Kidney (tissue), 14 donors: ENCODE measurements around the gene SH3PXD2A. TPM values are rescaled to one million over a fixed set of nuclear protein-coding genes. Genes with fewer than 3 reads are reported as not detected.

Experiments used
- DNase-seq, 5 donors: peaks; one replicate each; pipeline ENCODE4 v3.0.0-alpha.2; 2013 to 2020
- FAIRE-seq: peaks from 2 replicates; lab custom pipeline; 2012; peaks lifted over from hg19 to GRCh38; lab: Jason Lieb, UNC
- H3K27ac ChIP-seq, 2 donors: one replicate each; pipeline ENCODE4 v1.7.0; 2013; ENCODE audit warnings: low read depth in 2 of 2, low read length in 2 of 2, inconsistent platforms in 1 of 2
- H3K27me3 ChIP-seq: one replicate; pipeline ENCODE4 v1.7.1; 2013; ENCODE audit warnings: low read length, inconsistent platforms; ENCODE audit not compliant: control insufficient read depth, insufficient read depth
- H3K36me3 ChIP-seq, 3 donors: one replicate each; pipeline versions ENCODE4 v1.7.0 to v1.7.1; 2013; ENCODE audit warnings: low read length in 3 of 3, control low read depth in 1 of 3, inconsistent platforms in 1 of 3; ENCODE audit not compliant: insufficient read depth in 3 of 3, control insufficient read depth in 2 of 3
- H3K4me1 ChIP-seq, 3 donors: one replicate each; pipeline versions ENCODE4 v1.7.0 to v1.7.1; 2013; ENCODE audit warnings: low read length in 3 of 3, inconsistent platforms in 1 of 3, low read depth in 1 of 3; ENCODE audit not compliant: control insufficient read depth in 2 of 3, insufficient read depth in 2 of 3
- H3K4me3 ChIP-seq, 3 donors: one replicate each; pipeline versions ENCODE4 v1.7.0 to v1.8.1; 2013; ENCODE audit warnings: low read length in 3 of 3, control low read depth in 1 of 3, inconsistent platforms in 1 of 3
- H3K9ac ChIP-seq, 3 donors: one replicate each; pipeline versions ENCODE4 v1.7.0 to v1.7.1; 2013; ENCODE audit warnings: low read length in 3 of 3, control low read depth in 1 of 3, inconsistent platforms in 1 of 3
- H3K9me3 ChIP-seq, 3 donors: one replicate each; pipeline versions ENCODE4 v1.7.0 to v1.7.1; 2013; ENCODE audit warnings: low read length in 3 of 3, control low read depth in 1 of 3, inconsistent platforms in 1 of 3; ENCODE audit not compliant: control insufficient read depth in 2 of 3, insufficient read depth in 1 of 3
- intact Hi-C: fragments of 100-400 bp; cut with DNase I; formaldehyde crosslinking; loops from one replicate; pipeline ENCODE4 v1.11.1; 2022
- polyA plus RNA-seq: library from polyadenylated mRNA; stranded (reverse); fragments of 350-450 nt; fragmentation: Illumina TruSeq; extraction: RNeasy Lipid Tissue Mini Kit (QIAGEN cat#74804); gene quantifications from one replicate; pipeline ENCODE4 v1.2.3, GENCODE V29; 2014; ENCODE audit warnings: low read depth, low replicate concordance; ENCODE audit not compliant: insufficient read depth
- total RNA-seq: library from RNA; stranded (reverse); fragmentation: NEBNext Ultra II Directional; extraction: Animal tissue kit (Norgen Biotek cat#: 25700); gene quantifications from one replicate; pipeline ENCODE4 v1.2.1, GENCODE V29; 2021
- TF ChIP-seq, protein P1 (sequence below): IDR thresholded peaks from 3 replicates; pipeline ENCODE4 v1.5.1; 2012; ENCODE audit warnings: mild to moderate bottlenecking, moderate library complexity, borderline replicate concordance; ENCODE audit not compliant: insufficient read depth; ENCODE audit errors: extremely low read depth
- donor health status: control.
- donor health status: control.
- donor health status: control.
- donor health status: control.
- donor health status: control.
- donor health status: DM: yes; HTN: yes; CAD: no.
- donor health status: Normal renal cell carcinoma (clear cell type).

The SH3PXD2A gene
- total and polyA plus RNA-seq, 2 donors from 2014 or later = 2.4 to 20.1 TPM

GRCh38 chr10:103690281-103690680 is 165.1 kb downstream of the SH3PXD2A start:
- intact Hi-C loops = no loop called here
- no peak for DNase-seq
- Histone ChIP-seq H3K27ac (no peak overlapping the region), H3K27me3 (peaks cover 6% of the 10 kb centered on the region), H3K36me3 (no peaks in the 10 kb centered on the region), H3K4me3 (no peak overlapping the region), H3K9me3 (no peaks in the 10 kb centered on the region), H3K9ac (no peak overlapping the region), H3K4me1 (peaks cover 4 to 6% (median 6%) of the 10 kb centered on the region in 3 donors)
- FAIRE-seq = no peak
- TF ChIP-seq, protein P1, sequence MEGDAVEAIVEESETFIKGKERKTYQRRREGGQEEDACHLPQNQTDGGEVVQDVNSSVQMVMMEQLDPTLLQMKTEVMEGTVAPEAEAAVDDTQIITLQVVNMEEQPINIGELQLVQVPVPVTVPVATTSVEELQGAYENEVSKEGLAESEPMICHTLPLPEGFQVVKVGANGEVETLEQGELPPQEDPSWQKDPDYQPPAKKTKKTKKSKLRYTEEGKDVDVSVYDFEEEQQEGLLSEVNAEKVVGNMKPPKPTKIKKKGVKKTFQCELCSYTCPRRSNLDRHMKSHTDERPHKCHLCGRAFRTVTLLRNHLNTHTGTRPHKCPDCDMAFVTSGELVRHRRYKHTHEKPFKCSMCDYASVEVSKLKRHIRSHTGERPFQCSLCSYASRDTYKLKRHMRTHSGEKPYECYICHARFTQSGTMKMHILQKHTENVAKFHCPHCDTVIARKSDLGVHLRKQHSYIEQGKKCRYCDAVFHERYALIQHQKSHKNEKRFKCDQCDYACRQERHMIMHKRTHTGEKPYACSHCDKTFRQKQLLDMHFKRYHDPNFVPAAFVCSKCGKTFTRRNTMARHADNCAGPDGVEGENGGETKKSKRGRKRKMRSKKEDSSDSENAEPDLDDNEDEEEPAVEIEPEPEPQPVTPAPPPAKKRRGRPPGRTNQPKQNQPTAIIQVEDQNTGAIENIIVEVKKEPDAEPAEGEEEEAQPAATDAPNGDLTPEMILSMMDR = no peak

DNA sequence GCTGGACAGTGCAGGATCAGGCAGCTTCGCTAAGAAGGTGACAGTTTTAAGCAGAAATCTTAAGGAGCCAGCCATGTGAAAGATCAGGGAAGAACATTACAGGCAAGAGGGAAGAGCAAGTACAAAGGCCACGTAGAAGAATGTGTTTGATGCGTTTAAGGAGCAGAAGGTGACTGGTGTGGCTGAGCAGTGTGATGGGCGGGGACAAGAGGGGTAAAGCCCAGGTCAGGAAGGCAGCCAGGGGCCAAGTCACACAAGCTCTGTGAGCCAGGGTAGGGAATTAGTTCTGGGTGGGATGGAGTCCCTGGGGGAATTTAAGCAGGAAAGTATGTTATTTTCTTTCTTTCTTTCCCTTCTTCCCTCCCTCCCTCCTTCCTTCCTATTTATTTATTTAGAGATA is 166.9 kb downstream of the SH3PXD2A start:
- TF ChIP-seq, protein P1 = no peak
- FAIRE-seq (no peak), DNase-seq (peak in 1 of 5 donors; percentile 39)
- H3K4me1 ChIP-seq = peaks cover 1 to 6% (median 4%) of the 10 kb centered on the region in 3 donors
- no peak overlapping the region for H3K9ac ChIP-seq
- H3K36me3 ChIP-seq = no peaks in the 10 kb centered on the region
- H3K27ac ChIP-seq = no peak overlapping the region
- no peaks in the 10 kb centered on the region for H3K9me3 ChIP-seq
- H3K27me3 ChIP-seq = peaks cover 2% of the 10 kb centered on the region
- intact Hi-C loops = loop anchor here (5.0 kb wide), 1 partner anchor 86 kb away; no protein-coding TSS in a partner anchor
- no peak overlapping the region for H3K4me3 ChIP-seq

DNA sequence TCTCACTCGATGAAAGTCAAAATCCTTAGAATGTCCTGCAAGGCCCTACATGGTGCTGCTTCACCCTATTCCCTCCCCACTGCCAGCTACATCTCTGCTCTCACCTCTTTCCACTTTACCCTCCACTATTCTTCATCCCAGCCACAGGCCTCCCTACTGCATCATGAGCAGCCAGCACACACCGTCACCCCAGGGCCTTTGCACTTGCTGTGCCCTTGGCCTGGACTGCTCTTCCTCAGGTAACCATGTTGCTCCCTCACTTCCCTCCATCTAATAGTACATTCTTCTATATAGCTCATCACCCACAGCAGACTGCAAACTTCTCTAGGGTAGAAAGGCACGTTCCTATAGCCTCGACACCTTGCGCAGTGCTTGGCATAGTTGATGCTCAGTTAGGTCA is 167.7 kb downstream of the SH3PXD2A start:
- Histone ChIP-seq H3K27ac (no peak overlapping the region), H3K9me3 (no peaks in the 10 kb centered on the region), H3K4me3 (no peak overlapping the region), H3K27me3 (no peaks in the 10 kb centered on the region), H3K4me1 (peaks cover 0 to 6% (median 4%) of the 10 kb centered on the region in 3 donors), H3K9ac (no peak overlapping the region), H3K36me3 (no peaks in the 10 kb centered on the region)
- TF ChIP-seq, protein P1 = no peak
- intact Hi-C loops = loop anchor here (5.0 kb wide), 1 partner anchor 85 kb away; no protein-coding TSS in a partner anchor
- no peak for DNase-seq
- FAIRE-seq = no peak

DNA sequence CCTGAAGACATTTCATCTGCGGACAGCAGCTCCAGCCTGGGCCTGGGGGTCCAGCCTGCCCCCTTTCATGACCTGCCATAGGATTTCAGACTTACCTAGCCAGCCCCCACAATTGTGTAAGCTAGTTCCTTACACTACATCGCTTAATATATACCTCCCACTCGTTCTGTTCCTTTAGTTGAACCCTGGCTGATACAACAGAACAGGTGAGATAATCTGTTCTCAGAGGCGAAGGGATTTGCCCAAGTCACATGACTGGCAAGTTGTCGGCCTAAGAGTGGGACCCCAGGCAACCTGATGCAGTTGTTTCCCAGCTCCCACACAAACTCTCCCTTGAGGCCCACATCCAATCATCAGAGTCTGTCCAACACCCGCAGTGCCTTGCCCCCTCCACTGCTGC is 168.2 kb downstream of the SH3PXD2A start:
- FAIRE-seq = no peak
- Histone ChIP-seq H3K27ac (no peak overlapping the region), H3K4me3 (no peak overlapping the region), H3K4me1 (peaks cover 0 to 6% (median 4%) of the 10 kb centered on the region in 3 donors), H3K9ac (no peak overlapping the region), H3K9me3 (no peaks in the 10 kb centered on the region), H3K36me3 (no peaks in the 10 kb centered on the region), H3K27me3 (no peaks in the 10 kb centered on the region)
- TF ChIP-seq, protein P1 = no peak
- DNase-seq = no peak
- intact Hi-C loops = loop anchor here (5.0 kb wide), 1 partner anchor 85 kb away; no protein-coding TSS in a partner anchor
